ENCODE results near the gene CDK11A. TPM values are rescaled to one million over a fixed set of nuclear protein-coding genes. Genes with fewer than 3 reads are reported as not detected.
"Not testable (repeated sequence)": the region's sequence is repeated elsewhere in the genome, so short reads cannot be mapped to it uniquely, and the experiment has no call there.

CDK11A gene
- total and polyA plus RNA-seq, 2 donors (not counting 1 experiment from before 2014, with no cell fraction given) = 2.8 to 14.2 TPM

DNA sequence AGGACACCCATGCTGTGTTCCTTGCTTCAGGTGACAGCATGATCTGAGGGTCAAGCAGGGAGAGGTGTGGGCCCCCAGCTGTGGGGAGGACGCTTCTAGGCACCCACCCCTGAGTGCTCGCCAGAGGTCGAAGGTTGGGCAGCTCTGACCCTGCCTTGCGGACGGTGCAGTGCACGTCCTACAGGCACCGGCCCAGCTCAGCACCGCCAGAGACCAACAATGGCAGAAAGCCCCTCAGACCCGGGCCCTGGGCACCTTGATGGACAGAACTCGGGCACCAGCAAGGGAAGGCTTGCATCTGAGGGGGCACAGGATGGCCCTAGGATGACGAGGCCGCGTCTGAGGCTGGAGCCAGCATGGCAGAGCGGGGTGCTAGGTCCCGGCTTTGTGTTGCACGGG is 29.4 kb upstream of the CDK11A start:
- DNase-seq (ENCODE audit: low read depth in 2 of 2) = no peak
- Histone ChIP-seq H3K27ac (ENCODE audit: insufficient read depth, low read length) (no peak overlapping the region), H3K27me3 (ENCODE audit: control insufficient read depth, insufficient read depth, low read length) (no peaks in the 10 kb centered on the region), H3K4me2 (ENCODE audit: extremely low read depth, insufficient read depth, low read length) (no peak overlapping the region), H3K36me3 (ENCODE audit: control insufficient read depth, insufficient read depth, low read length) (peaks cover 22% of the 10 kb centered on the region), H2AFZ (ENCODE audit: low read length) (no peak overlapping the region), H3K9ac (ENCODE audit: insufficient read depth, low read length) (no peak overlapping the region), H3K79me2 (ENCODE audit: control insufficient read depth, insufficient read depth, low read length) (peaks cover 2% of the 10 kb centered on the region), H3K4me1 (ENCODE audit: control insufficient read depth, extremely low read depth, insufficient read depth, low read length) (no peaks in the 10 kb centered on the region), H4K20me1 (ENCODE audit: control insufficient read depth, extremely low read depth, insufficient read depth, low read length) (no peaks in the 10 kb centered on the region), H3K9me3 (ENCODE audit: control insufficient read depth, insufficient read depth, low read depth, low read length) (no peaks in the 10 kb centered on the region), H3K4me3 (replicated peaks in 1 of 4; ENCODE audit: control extremely low read depth in 1 of 4, insufficient read depth in 1 of 4, low read depth in 3 of 4, low read length in 4 of 4) (no peak overlapping the region)
- TF ChIP-seq EZH2 (IDR thresholded peaks at IDR 0.05; ENCODE audit: low read length, missing control alignments) = no peak
- TF ChIP-seq, protein P1, sequence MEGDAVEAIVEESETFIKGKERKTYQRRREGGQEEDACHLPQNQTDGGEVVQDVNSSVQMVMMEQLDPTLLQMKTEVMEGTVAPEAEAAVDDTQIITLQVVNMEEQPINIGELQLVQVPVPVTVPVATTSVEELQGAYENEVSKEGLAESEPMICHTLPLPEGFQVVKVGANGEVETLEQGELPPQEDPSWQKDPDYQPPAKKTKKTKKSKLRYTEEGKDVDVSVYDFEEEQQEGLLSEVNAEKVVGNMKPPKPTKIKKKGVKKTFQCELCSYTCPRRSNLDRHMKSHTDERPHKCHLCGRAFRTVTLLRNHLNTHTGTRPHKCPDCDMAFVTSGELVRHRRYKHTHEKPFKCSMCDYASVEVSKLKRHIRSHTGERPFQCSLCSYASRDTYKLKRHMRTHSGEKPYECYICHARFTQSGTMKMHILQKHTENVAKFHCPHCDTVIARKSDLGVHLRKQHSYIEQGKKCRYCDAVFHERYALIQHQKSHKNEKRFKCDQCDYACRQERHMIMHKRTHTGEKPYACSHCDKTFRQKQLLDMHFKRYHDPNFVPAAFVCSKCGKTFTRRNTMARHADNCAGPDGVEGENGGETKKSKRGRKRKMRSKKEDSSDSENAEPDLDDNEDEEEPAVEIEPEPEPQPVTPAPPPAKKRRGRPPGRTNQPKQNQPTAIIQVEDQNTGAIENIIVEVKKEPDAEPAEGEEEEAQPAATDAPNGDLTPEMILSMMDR (conservative IDR thresholded peaks at IDR 0.05 in 1 of 2, IDR thresholded peaks at IDR 0.05 in 1 of 2; ENCODE audit: low read depth in 1 of 2, low read length in 2 of 2) = no peak

DNA sequence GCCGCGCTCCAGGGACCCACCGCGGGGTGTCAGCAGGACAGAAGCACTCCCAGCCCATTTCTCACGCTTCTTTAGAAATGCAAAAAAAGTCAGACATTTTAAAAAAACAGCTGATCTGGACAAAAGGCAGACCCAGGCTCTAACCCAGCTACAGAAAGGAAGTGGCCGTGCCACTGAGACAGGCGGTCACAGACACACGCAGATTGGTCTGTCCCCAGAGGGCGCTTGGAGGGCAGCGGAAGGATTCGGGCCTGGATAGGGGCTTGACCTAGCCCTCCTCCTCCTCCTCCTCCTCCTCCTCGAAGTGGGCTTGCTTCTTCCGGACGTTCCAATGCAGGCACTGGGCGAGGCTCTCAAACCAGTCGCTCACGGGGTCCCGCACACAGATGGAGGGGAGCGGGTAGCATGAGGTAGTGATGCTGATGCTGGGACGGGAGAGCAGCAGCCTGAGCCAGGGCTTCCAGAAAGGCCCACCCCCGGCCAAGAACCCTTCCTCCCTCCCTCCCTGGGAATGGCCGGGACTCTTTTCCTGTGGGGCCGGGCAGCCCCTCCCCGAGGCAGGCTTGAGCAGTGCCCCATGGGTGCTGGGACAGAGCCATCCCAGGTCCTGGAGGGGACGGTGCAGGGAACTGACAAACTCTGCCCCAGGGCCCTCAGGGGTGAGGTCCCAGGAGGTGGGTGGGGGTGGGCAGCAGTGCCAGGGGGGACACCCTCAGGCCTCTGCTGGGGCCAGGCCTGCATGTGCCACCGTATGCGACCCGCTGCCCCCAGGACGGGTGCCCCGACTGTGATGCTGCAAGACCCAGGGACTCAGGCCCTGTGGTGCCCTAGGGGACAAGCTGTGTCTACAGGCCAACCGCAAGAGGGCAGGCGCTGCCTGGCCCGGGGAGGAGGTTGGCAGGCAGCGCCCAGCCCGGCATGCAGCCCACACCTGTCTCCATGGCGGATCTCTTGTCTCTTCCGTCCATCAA is 28.8 kb upstream of the CDK11A start:
- H3K36me3 ChIP-seq (ENCODE audit: control insufficient read depth, insufficient read depth, low read length) = peaks cover 21% of the 10 kb centered on the region
- no peaks in the 10 kb centered on the region for H3K4me1 ChIP-seq (ENCODE audit: control insufficient read depth, extremely low read depth, insufficient read depth, low read length)
- no peaks in the 10 kb centered on the region for H3K9me3 ChIP-seq (ENCODE audit: control insufficient read depth, insufficient read depth, low read depth, low read length)
- no peaks in the 10 kb centered on the region for H3K79me2 ChIP-seq (ENCODE audit: control insufficient read depth, insufficient read depth, low read length)
- H3K4me2 ChIP-seq (ENCODE audit: extremely low read depth, insufficient read depth, low read length) = no peak overlapping the region
- H3K4me3 ChIP-seq (replicated peaks in 1 of 4; ENCODE audit: control extremely low read depth in 1 of 4, insufficient read depth in 1 of 4, low read depth in 3 of 4, low read length in 4 of 4) = no peak overlapping the region
- no peaks in the 10 kb centered on the region for H3K27me3 ChIP-seq (ENCODE audit: control insufficient read depth, insufficient read depth, low read length)
- H4K20me1 ChIP-seq (ENCODE audit: control insufficient read depth, extremely low read depth, insufficient read depth, low read length) = no peaks in the 10 kb centered on the region
- H3K27ac ChIP-seq (ENCODE audit: insufficient read depth, low read length) = no peak overlapping the region
- no peak overlapping the region for H3K9ac ChIP-seq (ENCODE audit: insufficient read depth, low read length)
- no peak for DNase-seq (ENCODE audit: low read depth in 2 of 2)
- TF ChIP-seq, protein P1 (conservative IDR thresholded peaks at IDR 0.05 in 1 of 2, IDR thresholded peaks at IDR 0.05 in 1 of 2; ENCODE audit: low read depth in 1 of 2, low read length in 2 of 2) = no peak
- no peak for TF ChIP-seq EZH2 (IDR thresholded peaks at IDR 0.05; ENCODE audit: low read length, missing control alignments)
- H2AFZ ChIP-seq (ENCODE audit: low read length) = no peak overlapping the region

DNA sequence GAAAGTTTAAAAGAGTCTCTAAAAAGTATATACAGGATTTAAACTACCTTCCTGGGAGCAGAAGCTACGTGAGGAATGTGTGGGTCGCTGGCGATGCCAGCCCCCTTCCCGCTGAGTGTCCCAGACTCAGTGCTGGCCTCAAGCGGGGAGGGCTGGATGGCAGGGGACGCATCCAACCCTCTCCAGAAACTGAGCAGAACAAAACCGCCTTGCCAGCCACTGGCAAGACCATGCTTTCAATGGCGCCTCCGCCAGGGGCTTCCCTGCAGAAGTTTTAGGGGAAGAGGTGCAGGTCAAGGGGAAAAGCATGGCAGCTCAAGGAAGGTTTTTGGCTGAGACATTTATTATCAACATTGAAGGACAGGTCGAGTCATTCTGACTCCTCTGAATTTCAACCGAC is 28.0 kb upstream of the CDK11A start:
- Histone ChIP-seq H2AFZ (ENCODE audit: low read length) (no peak overlapping the region), H3K4me1 (ENCODE audit: control insufficient read depth, extremely low read depth, insufficient read depth, low read length) (no peaks in the 10 kb centered on the region), H3K9me3 (ENCODE audit: control insufficient read depth, insufficient read depth, low read depth, low read length) (no peaks in the 10 kb centered on the region), H3K4me2 (ENCODE audit: extremely low read depth, insufficient read depth, low read length) (no peak overlapping the region), H4K20me1 (ENCODE audit: control insufficient read depth, extremely low read depth, insufficient read depth, low read length) (no peaks in the 10 kb centered on the region), H3K4me3 (replicated peaks in 1 of 4; ENCODE audit: control extremely low read depth in 1 of 4, insufficient read depth in 1 of 4, low read depth in 3 of 4, low read length in 4 of 4) (no peak overlapping the region), H3K9ac (ENCODE audit: insufficient read depth, low read length) (no peak overlapping the region), H3K27ac (ENCODE audit: insufficient read depth, low read length) (no peak overlapping the region), H3K27me3 (ENCODE audit: control insufficient read depth, insufficient read depth, low read length) (no peaks in the 10 kb centered on the region), H3K36me3 (ENCODE audit: control insufficient read depth, insufficient read depth, low read length) (peaks cover 21% of the 10 kb centered on the region), H3K79me2 (ENCODE audit: control insufficient read depth, insufficient read depth, low read length) (no peaks in the 10 kb centered on the region)
- no peak for DNase-seq (ENCODE audit: low read depth in 2 of 2)
- TF ChIP-seq, protein P1 (conservative IDR thresholded peaks at IDR 0.05 in 1 of 2, IDR thresholded peaks at IDR 0.05 in 1 of 2; ENCODE audit: low read depth in 1 of 2, low read length in 2 of 2) = no peak
- no peak for TF ChIP-seq EZH2 (IDR thresholded peaks at IDR 0.05; ENCODE audit: low read length, missing control alignments)

DNA sequence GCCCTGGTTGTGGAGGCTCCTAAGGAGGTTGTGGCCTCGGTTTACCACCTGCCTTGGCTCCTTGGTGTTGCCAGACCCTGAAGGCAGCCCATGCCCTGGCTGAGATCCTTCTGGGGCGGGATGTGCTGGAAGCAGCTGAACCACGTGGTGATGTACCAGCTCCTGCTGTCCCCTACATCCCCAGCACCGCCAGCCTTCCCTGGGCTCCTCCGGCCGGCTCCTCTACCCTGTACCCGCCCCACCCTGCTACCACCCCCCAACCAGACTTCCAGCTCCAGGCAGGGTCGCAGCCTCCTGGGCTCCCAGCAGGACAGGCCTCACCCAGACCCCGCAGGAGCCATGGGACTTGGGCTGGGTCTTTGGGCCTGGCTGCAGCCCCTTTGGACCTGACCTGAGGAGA is 25.8 kb upstream of the CDK11A start:
- H3K4me2 ChIP-seq (ENCODE audit: extremely low read depth, insufficient read depth, low read length); H2AFZ ChIP-seq (ENCODE audit: low read length); H4K20me1 ChIP-seq (ENCODE audit: control insufficient read depth, extremely low read depth, insufficient read depth, low read length); H3K4me3 ChIP-seq (replicated peaks in 1 of 4; ENCODE audit: control extremely low read depth in 1 of 4, insufficient read depth in 1 of 4, low read depth in 3 of 4, low read length in 4 of 4); H3K79me2 ChIP-seq (ENCODE audit: control insufficient read depth, insufficient read depth, low read length); H3K27me3 ChIP-seq (ENCODE audit: control insufficient read depth, insufficient read depth, low read length); H3K9me3 ChIP-seq (ENCODE audit: control insufficient read depth, insufficient read depth, low read depth, low read length); H3K4me1 ChIP-seq (ENCODE audit: control insufficient read depth, extremely low read depth, insufficient read depth, low read length); DNase-seq (ENCODE audit: low read depth in 2 of 2); H3K9ac ChIP-seq (ENCODE audit: insufficient read depth, low read length); H3K27ac ChIP-seq (ENCODE audit: insufficient read depth, low read length): not testable (repeated sequence)
- peaks cover 13% of the 10 kb centered on the region for H3K36me3 ChIP-seq (ENCODE audit: control insufficient read depth, insufficient read depth, low read length)

All from fibroblast of lung (primary cell).